RWPE1 (cell line): ENCODE measurements around the gene B2M.

Source experiments
- CTCF ChIA-PET: fragments of 350-600 bp; sonication (Branson Sonifier 250); formaldehyde crosslinking; extraction: SDS; loops from one replicate; lab custom pipeline; 2021; lab: Yijun Ruan, JAX
- POLR2A ChIA-PET: fragments of 400-600 bp; formaldehyde crosslinking; extraction: SDS; loops from one replicate; lab custom pipeline; 2020; ENCODE audit warnings: antibody characterized with exemption; ENCODE audit not compliant: low non-redundant PET; lab: Yijun Ruan, JAX
- DNase-seq: peaks from one replicate; pipeline ENCODE4 v3.0.0; 2012; ENCODE audit warnings: low spot score
- H3K27ac ChIP-seq: fragments of 450-650 bp; 2 replicates; pipeline ENCODE4 v1.5.1; 2017
- CTCF ChIP-seq: fragments of 450-650 bp; conservative IDR thresholded peaks from 2 replicates; pipeline ENCODE4 v1.5.1; 2017; ENCODE audit warnings: low read depth, mild to moderate bottlenecking

Gene B2M

GRCh38 chr15:44711743-44712345, 527 bp downstream of the B2M start:
- ChIA-PET CTCF (interaction anchor here (0.9 kb wide), 1 partner anchor 27 kb away, joined by 3 read pairs; no protein-coding TSS in a partner anchor), POLR2A (interaction anchor here (0.5 to 2.7 kb wide), 6 partner anchors 15 to 505 kb away, joined by 3 to 14 read pairs (median 5); partner anchors contain the start of gene SPG11)
- TF ChIP-seq CTCF = no peak
- H3K27ac ChIP-seq = peak overlapping the region; percentile 88
- DNase-seq = no peak

GRCh38 chr15:44712346-44713005, 1.2 kb downstream of the B2M start:
- DNase-seq = peak; percentile 63
- TF ChIP-seq CTCF = no peak
- ChIA-PET CTCF (interaction anchor here (0.9 kb wide), 1 partner anchor 26 kb away, joined by 3 read pairs; no protein-coding TSS in a partner anchor), POLR2A (interaction anchor here (0.5 to 2.7 kb wide), 4 partner anchors 14 to 81 kb away, joined by 3 to 14 read pairs (median 6); partner anchors contain the start of gene SPG11)
- peak overlapping the region; percentile 88 for H3K27ac ChIP-seq

- TF ChIP-seq CTCF = peak; percentile 22
- no peak for DNase-seq
- ChIA-PET CTCF (no interaction called here), POLR2A (interaction anchor here (0.5 to 2.7 kb wide), 4 partner anchors 13 to 82 kb away, joined by 3 to 7 read pairs (median 4); no protein-coding TSS in a partner anchor)
- peak overlapping the region; percentile 88 for H3K27ac ChIP-seq
Measured at GRCh38 chr15:44713006-44713966, 2.0 kb downstream of the B2M start.

GRCh38 chr15:44715142-44715796, 4.0 kb downstream of the B2M start:
- POLR2A ChIA-PET = no interaction called here
- TF ChIP-seq CTCF = no peak
- H3K27ac ChIP-seq = no peak overlapping the region
- no peak for DNase-seq
- CTCF ChIA-PET = interaction anchor here (1.1 kb wide), 1 partner anchor 50 kb away, joined by 3 read pairs; no protein-coding TSS in a partner anchor

GRCh38 chr15:44715797-44716334, 4.5 kb downstream of the B2M start:
- no peak for DNase-seq
- H3K27ac ChIP-seq = no peak overlapping the region
- TF ChIP-seq CTCF = no peak
- CTCF ChIA-PET = interaction anchor here (1.1 kb wide), 1 partner anchor 51 kb away, joined by 3 read pairs; no protein-coding TSS in a partner anchor
- POLR2A ChIA-PET = interaction anchor here (0.6 kb wide), 1 partner anchor 32 kb away, joined by 3 read pairs; no protein-coding TSS in a partner anchor
